HepG2 (cell line): ENCODE data around the gene MXRA8. TPM values are rescaled to one million over a fixed set of nuclear protein-coding genes. Genes with fewer than 3 reads are reported as not detected.

Source experiments
- CREB3 ChIP-seq: sonication (generic); formaldehyde crosslinking; IDR thresholded peaks from 2 replicates; pipeline ENCODE4 v1.5.0; 2020; ENCODE audit warnings: missing genetic modification reagents
- CTCF ChIP-seq: sonication (generic); formaldehyde crosslinking; IDR thresholded peaks from 2 replicates; pipeline ENCODE4 v1.5.0; 2020; ENCODE audit warnings: mild to moderate bottlenecking, missing genetic modification reagents, moderate library complexity
- EZH2 ChIP-seq: conservative IDR thresholded peaks from 2 replicates; pipeline ENCODE4 v1.6.1; 2012; ENCODE audit warnings: mild to moderate bottlenecking, low read depth, low read length, moderate library complexity
- IKZF5 ChIP-seq: IDR thresholded peaks from 2 replicates; pipeline ENCODE4 v1.6.1; 2018; ENCODE audit warnings: missing genetic modification reagents, mild to moderate bottlenecking, missing compliant biosample characterization
- MLXIP ChIP-seq: sonication (generic); formaldehyde crosslinking; IDR thresholded peaks from 2 replicates; pipeline ENCODE4 v1.9.0; 2021; ENCODE audit warnings: missing genetic modification reagents, borderline replicate concordance
- NBN ChIP-seq: fragments of 450-650 bp; conservative IDR thresholded peaks from 2 replicates; pipeline ENCODE4 v1.6.1; 2017
- NFATC3 ChIP-seq: sonication (generic); formaldehyde crosslinking; IDR thresholded peaks from 2 replicates; pipeline ENCODE4 v1.5.1; 2020; ENCODE audit warnings: mild to moderate bottlenecking, missing genetic modification reagents
- NR2C2 ChIP-seq: sonication (generic); formaldehyde crosslinking; IDR thresholded peaks from 2 replicates; pipeline ENCODE4 v1.4.0; 2020; ENCODE audit warnings: missing genetic modification reagents, mild to moderate bottlenecking, moderate library complexity, borderline replicate concordance
- NRL ChIP-seq: sonication (generic); formaldehyde crosslinking; IDR thresholded peaks from 2 replicates; pipeline ENCODE4 v1.5.0; 2020; ENCODE audit warnings: missing genetic modification reagents, mild to moderate bottlenecking, moderate library complexity, borderline replicate concordance
- POLR2AphosphoS5 ChIP-seq: IDR thresholded peaks from 2 replicates; pipeline ENCODE4 v1.6.1; 2012; ENCODE audit warnings: low read depth, low read length
- PRPF4 ChIP-seq: fragments of 200-400 bp; formaldehyde crosslinking; IDR thresholded peaks from 2 replicates; pipeline ENCODE4 v1.6.1; 2016; ENCODE audit warnings: low read length, low read depth; ENCODE audit not compliant: poor library complexity, severe bottlenecking
- RELA ChIP-seq: sonication (generic); formaldehyde crosslinking; IDR thresholded peaks from 2 replicates; pipeline ENCODE4 v1.4.0; 2020; ENCODE audit warnings: missing genetic modification reagents
- SMYD3 ChIP-seq: sonication (generic); formaldehyde crosslinking; IDR thresholded peaks from 2 replicates; pipeline ENCODE4 v1.8.1; 2023; ENCODE audit warnings: mild to moderate bottlenecking, missing genetic modification reagents
- SOX6 ChIP-seq, 2 experiments: fragments of 450-650 bp in 1 of 2; sonication (generic) in 1 of 2; formaldehyde crosslinking in 1 of 2; IDR thresholded peaks; 2 replicates each; pipeline versions ENCODE4 v1.4.0 to v1.6.1; 2017 to 2020; ENCODE audit warnings: antibody characterized with exemption in 1 of 2, mild to moderate bottlenecking in 1 of 2, missing genetic modification reagents in 1 of 2
- ZFP36L1 ChIP-seq: sonication (generic); formaldehyde crosslinking; IDR thresholded peaks from 2 replicates; pipeline ENCODE4 v1.8.0; 2022; ENCODE audit warnings: mild to moderate bottlenecking, missing genetic modification reagents, moderate library complexity
- ZFP62 ChIP-seq: sonication (generic); formaldehyde crosslinking; IDR thresholded peaks from 2 replicates; pipeline ENCODE4 v1.4.0; 2020; ENCODE audit warnings: missing genetic modification reagents
- ZNF143 ChIP-seq: sonication (generic); formaldehyde crosslinking; IDR thresholded peaks from 2 replicates; pipeline ENCODE4 v1.4.0; 2020; ENCODE audit warnings: missing genetic modification reagents
- ZNF598 ChIP-seq: sonication (generic); formaldehyde crosslinking; IDR thresholded peaks from 2 replicates; pipeline ENCODE4 v1.5.1; 2020; ENCODE audit warnings: mild to moderate bottlenecking, missing genetic modification reagents, borderline replicate concordance
- ZNF614 ChIP-seq: IDR thresholded peaks from 2 replicates; pipeline ENCODE4 v1.6.1; 2018; ENCODE audit warnings: missing biosample characterization, missing genetic modification reagents, inconsistent platforms, borderline replicate concordance
- ZNF691 ChIP-seq: sonication (generic); formaldehyde crosslinking; IDR thresholded peaks from 2 replicates; pipeline ENCODE4 v1.4.0; 2020; ENCODE audit warnings: missing genetic modification reagents, low read depth, mild to moderate bottlenecking, borderline replicate concordance
- ZNF781 ChIP-seq: sonication (generic); formaldehyde crosslinking; IDR thresholded peaks from 2 replicates; pipeline ENCODE4 v1.5.1; 2020; ENCODE audit warnings: borderline replicate concordance, mild to moderate bottlenecking, missing genetic modification reagents; ENCODE audit errors: not compliant biosample characterization
- polyA plus RNA-seq, 8 experiments: library from polyadenylated mRNA; depleted of rRNA in 3 of 8; stranded (reverse) in 7 of 8; unstranded in 1 of 8; fragments of >200 nt; fragmentation: Illumina TruSeq in 4 of 8; extraction: Trizol in 4 of 8; gene quantifications; 2 replicates each; pipeline versions ENCODE4 v1.2.1 to v1.2.3, GENCODE V29; 2011 to 2016; ENCODE audit warnings: low read depth in 4 of 8, missing spikeins in 1 of 8, mixed read lengths in 1 of 8; ENCODE audit not compliant: insufficient read depth in 1 of 8
- total RNA-seq, 5 experiments: library from RNA; depleted of rRNA; stranded (reverse); fragments of >200 nt; fragmentation: Illumina TruSeq; extraction: Trizol; gene quantifications; 2 replicates each; pipeline ENCODE4 v1.2.3, GENCODE V29; 2016; ENCODE audit warnings: low read depth in 1 of 5

Gene MXRA8
- total and polyA plus RNA-seq, 2 of the 13 experiments (the other 11 are each of a cell fraction or from before 2014, with no cell fraction given): 19.8 to 44.8 TPM

GRCh38 chr1:1402072-1402900, 43.9 kb upstream of the MXRA8 start (continued):
- TF ChIP-seq IKZF5 (CRISPR knock-in tag): no peak
- TF ChIP-seq NR2C2 (CRISPR knock-in tag): no peak
- TF ChIP-seq ZNF614 (CRISPR knock-in tag): 0 out of 2 replicates have a peak, but pooled peaks have one; percentile 33
- peak; percentile 42 for TF ChIP-seq PRPF4
- TF ChIP-seq SOX6 (IDR thresholded peaks at IDR 0.05): no peak
- 0 out of 2 replicates have a peak, but pooled peaks have one; percentile 20 for TF ChIP-seq SOX6 (CRISPR knock-in tag; IDR thresholded peaks at IDR 0.05)
- TF ChIP-seq ZFP36L1 (CRISPR knock-in tag): no peak
- TF ChIP-seq NRL (CRISPR knock-in tag): peak; percentile 43; the same call in 1 of the 2 replicates
- peak; percentile 38 for TF ChIP-seq POLR2AphosphoS5
- no peak for TF ChIP-seq EZH2
- TF ChIP-seq ZNF691 (CRISPR knock-in tag): no peak
- no peak for TF ChIP-seq ZFP62 (CRISPR knock-in tag)
- no peak for TF ChIP-seq NBN
- no peak for TF ChIP-seq NFATC3 (CRISPR knock-in tag)
- no peak for TF ChIP-seq ZNF143
- TF ChIP-seq RELA: no peak
- 0 out of 2 replicates have a peak, but pooled peaks have one; percentile 7 for TF ChIP-seq SMYD3 (CRISPR knock-in tag)
- no peak for TF ChIP-seq ZNF598
- TF ChIP-seq MLXIP (CRISPR knock-in tag): no peak
- TF ChIP-seq CREB3 (CRISPR knock-in tag): no peak
- TF ChIP-seq ZNF781: no peak
- peak; percentile 65 for TF ChIP-seq CTCF
